OCI-LY1 (cell line): ENCODE data around the gene TRPM6.
A peak's percentile ranks its signal among the peaks of the same experiment; 100 is the strongest.

Source experiments
- H2AFZ ChIP-seq: fragments of 200-600 bp; sonication (generic), shearing (Covaris generic); 2 replicates; pipeline ENCODE4 v1.6.0; 2014; ENCODE audit warnings: antibody characterized with exemption, mild to moderate bottlenecking, low read length
- H3F3A ChIP-seq: fragments of 200-600 bp; sonication (generic), shearing (Covaris generic); 2 replicates; pipeline ENCODE4 v1.6.0; 2014; ENCODE audit warnings: mild to moderate bottlenecking, antibody characterized with exemption, low read length, moderate library complexity; ENCODE audit not compliant: insufficient read depth
- H3K27ac ChIP-seq: fragments of 200-600 bp; sonication (generic); 2 replicates; pipeline ENCODE4 v1.5.1; 2014; ENCODE audit warnings: low read length, mixed run types, mild to moderate bottlenecking, low read depth; ENCODE audit not compliant: poor library complexity, severe bottlenecking
- H3K27me3 ChIP-seq: fragments of 200-600 bp; sonication (generic); 2 replicates; pipeline ENCODE4 v1.6.0; 2014; ENCODE audit warnings: antibody characterized with exemption, mild to moderate bottlenecking, low read length, moderate library complexity; ENCODE audit not compliant: insufficient read depth
- H3K36me3 ChIP-seq: fragments of 200-600 bp; sonication (generic); 2 replicates; pipeline ENCODE4 v1.6.1; 2014; ENCODE audit warnings: mild to moderate bottlenecking, antibody characterized with exemption, low read length, moderate library complexity, mixed read lengths; ENCODE audit not compliant: insufficient read depth
- H3K4me1 ChIP-seq: fragments of 200-600 bp; sonication (generic); 2 replicates; pipeline ENCODE4 v1.5.1; 2014; ENCODE audit warnings: mild to moderate bottlenecking, low read length, moderate library complexity; ENCODE audit not compliant: insufficient read depth, severe bottlenecking
- H3K4me2 ChIP-seq: fragments of 200-600 bp; sonication (generic), shearing (Covaris generic); 2 replicates; pipeline ENCODE4 v1.6.1; 2014; ENCODE audit warnings: low read length
- H3K4me3 ChIP-seq: fragments of 200-600 bp; sonication (generic); 2 replicates; pipeline ENCODE4 v1.5.1; 2014; ENCODE audit warnings: low read length, low read depth, mild to moderate bottlenecking, mixed read lengths; ENCODE audit not compliant: poor library complexity, severe bottlenecking
- H3K79me2 ChIP-seq: fragments of 200-600 bp; shearing (Covaris generic); 2 replicates; pipeline ENCODE4 v1.6.1; 2016; ENCODE audit warnings: mixed run types, low read length, mixed read lengths; ENCODE audit not compliant: insufficient read depth
- H3K9ac ChIP-seq: fragments of 200-600 bp; sonication (generic), shearing (Covaris generic); 2 replicates; pipeline ENCODE4 v1.6.1; 2014; ENCODE audit warnings: mild to moderate bottlenecking, low read length, mixed read lengths
- H3K9me2 ChIP-seq: fragments of 200-600 bp; sonication (generic), shearing (Covaris generic); 2 replicates; pipeline ENCODE4 v1.6.1; 2014; ENCODE audit warnings: low read depth, mild to moderate bottlenecking, low read length, mixed read lengths
- H3K9me3 ChIP-seq: fragments of 200-600 bp; shearing (Covaris generic); 2 replicates; pipeline ENCODE4 v1.6.1; 2014; ENCODE audit warnings: low read length, mixed read lengths
- H4K20me1 ChIP-seq: fragments of 200-600 bp; sonication (generic), shearing (Covaris generic); 2 replicates; pipeline ENCODE4 v1.6.0; 2016; ENCODE audit warnings: mild to moderate bottlenecking, low read length; ENCODE audit not compliant: insufficient read depth
- CTCF ChIP-seq: fragments of 200-600 bp; sonication (generic), shearing (Covaris generic); IDR thresholded peaks from 2 replicates; pipeline ENCODE4 v1.5.1; 2017; ENCODE audit warnings: mild to moderate bottlenecking, antibody characterized with exemption, low read length, moderate library complexity, mixed read lengths
- EZH2 ChIP-seq: fragments of 200-600 bp; sonication (generic), shearing (Covaris generic); IDR thresholded peaks from 2 replicates; pipeline ENCODE4 v1.8.0; 2017; ENCODE audit warnings: borderline replicate concordance, mixed run types, mild to moderate bottlenecking, antibody characterized with exemption, low read length, moderate library complexity, mixed read lengths

The TRPM6 gene

GRCh38 chr9:74783408-74783807 is 104.3 kb downstream of the TRPM6 start:
- H3K27ac ChIP-seq: no peak overlapping the region
- H3F3A ChIP-seq: no peaks in the 10 kb centered on the region
- H2AFZ ChIP-seq: no peak overlapping the region
- no peaks in the 10 kb centered on the region for H3K9me2 ChIP-seq
- H3K9me3 ChIP-seq: no peaks in the 10 kb centered on the region
- no peak overlapping the region for H3K4me3 ChIP-seq
- no peaks in the 10 kb centered on the region for H3K4me1 ChIP-seq
- H3K79me2 ChIP-seq: no peaks in the 10 kb centered on the region
- no peak overlapping the region for H3K9ac ChIP-seq
- TF ChIP-seq EZH2: no peak
- no peak for TF ChIP-seq CTCF
- H4K20me1 ChIP-seq: no peaks in the 10 kb centered on the region
- H3K27me3 ChIP-seq: peaks cover 3% of the 10 kb centered on the region; the same call in 1 of the 2 replicates
- no peaks in the 10 kb centered on the region for H3K36me3 ChIP-seq
- no peak overlapping the region for H3K4me2 ChIP-seq

GRCh38 chr9:74777136-74777879 is 110.4 kb downstream of the TRPM6 start:
- Histone ChIP-seq H3K9me2 (no peaks in the 10 kb centered on the region), H2AFZ (no peak overlapping the region), H3K9me3 (no peaks in the 10 kb centered on the region), H3K36me3 (no peaks in the 10 kb centered on the region), H3K4me2 (no peak overlapping the region), H3K27ac (no peak overlapping the region), H4K20me1 (no peaks in the 10 kb centered on the region), H3F3A (no peaks in the 10 kb centered on the region), H3K79me2 (no peaks in the 10 kb centered on the region), H3K4me3 (no peak overlapping the region), H3K9ac (no peak overlapping the region), H3K27me3 (no peaks in the 10 kb centered on the region), H3K4me1 (no peaks in the 10 kb centered on the region)
- TF ChIP-seq EZH2 (no peak), CTCF (peak; percentile 81)

GRCh38 chr9:74775396-74775795 is 112.3 kb downstream of the TRPM6 start:
- no peak overlapping the region for H2AFZ ChIP-seq
- H3K36me3 ChIP-seq: no peaks in the 10 kb centered on the region
- H3K79me2 ChIP-seq: no peaks in the 10 kb centered on the region
- no peak overlapping the region for H3K4me2 ChIP-seq
- H3K4me1 ChIP-seq: no peaks in the 10 kb centered on the region
- H3K9me3 ChIP-seq: no peaks in the 10 kb centered on the region
- no peaks in the 10 kb centered on the region for H4K20me1 ChIP-seq
- no peak for TF ChIP-seq CTCF
- TF ChIP-seq EZH2: no peak
- H3K9me2 ChIP-seq: no peaks in the 10 kb centered on the region
- no peak overlapping the region for H3K4me3 ChIP-seq
- H3K27me3 ChIP-seq: no peaks in the 10 kb centered on the region
- no peak overlapping the region for H3K27ac ChIP-seq
- no peaks in the 10 kb centered on the region for H3F3A ChIP-seq
- H3K9ac ChIP-seq: no peak overlapping the region
